ENCODE measurements around the gene SND1. TPM values are rescaled to one million over a fixed set of nuclear protein-coding genes. Genes with fewer than 3 reads are reported as not detected.

The SND1 gene
- total and polyA plus RNA-seq, 10 donors: 61.7 to 173 (median 116) TPM

GRCh38 chr7:127845522-127846214 lies 193.7 kb downstream of the SND1 start:
- DNase-seq: no peak
- H3K27ac ChIP-seq: peak overlapping the region in 1 of 8 donors; percentile 45
- peaks cover 0 to 62% (median 5%) of the 10 kb centered on the region in 6 donors for H3K36me3 ChIP-seq
- 77 to 94% (median 86%) methylated on average over 1 of the region's 1 CpG for WGBS, 5 donors
- H3K4me3 ChIP-seq: no peak overlapping the region
- H3K9me3 ChIP-seq: no peaks in the 10 kb centered on the region
- H3K4me1 ChIP-seq: peaks cover 0 to 21% (median 12%) of the 10 kb centered on the region in 6 donors
- no peaks in the 10 kb centered on the region for H3K27me3 ChIP-seq (replicated peaks in 1 of 7)
- TF ChIP-seq CTCF (IDR thresholded peaks at IDR 0.05 in 8 of 11, conservative IDR thresholded peaks at IDR 0.05 in 3 of 11) (no peak), POLR2AphosphoS5 (IDR thresholded peaks at IDR 0.05) (no peak), POLR2A (IDR thresholded peaks at IDR 0.05) (no peak)
- intact Hi-C loops (cut with DNase I; ENCODE audit: low total_unique reads): no loop called here

GRCh38 chr7:127847641-127848040 lies 195.6 kb downstream of the SND1 start:
- Histone ChIP-seq H3K4me1 (peaks cover 0 to 21% (median 12%) of the 10 kb centered on the region in 6 donors), H3K36me3 (peaks cover 0 to 62% (median 5%) of the 10 kb centered on the region in 6 donors), H3K4me3 (no peak overlapping the region), H3K27me3 (replicated peaks in 1 of 7) (no peaks in the 10 kb centered on the region), H3K9me3 (no peaks in the 10 kb centered on the region), H3K27ac (no peak overlapping the region)
- DNase-seq: no peak
- TF ChIP-seq POLR2A (IDR thresholded peaks at IDR 0.05): no peak
- TF ChIP-seq CTCF (IDR thresholded peaks at IDR 0.05 in 8 of 11, conservative IDR thresholded peaks at IDR 0.05 in 3 of 11): no peak
- no peak for TF ChIP-seq POLR2AphosphoS5 (IDR thresholded peaks at IDR 0.05)
- WGBS, 5 donors: 80 to 97% (median 92%) methylated on average over 3 of the region's 3 CpGs
- intact Hi-C loops (cut with DNase I; ENCODE audit: low total_unique reads): no loop called here

- 93 to 99% (median 97%) methylated on average over 2 of the region's 2 CpGs for WGBS, 5 donors
- peaks cover 0 to 21% (median 12%) of the 10 kb centered on the region in 6 donors for H3K4me1 ChIP-seq
- H3K4me3 ChIP-seq: no peak overlapping the region
- DNase-seq: no peak
- H3K9me3 ChIP-seq: no peaks in the 10 kb centered on the region
- TF ChIP-seq POLR2A (IDR thresholded peaks at IDR 0.05) (no peak), CTCF (IDR thresholded peaks at IDR 0.05 in 8 of 11, conservative IDR thresholded peaks at IDR 0.05 in 3 of 11) (no peak), POLR2AphosphoS5 (IDR thresholded peaks at IDR 0.05) (no peak)
- no peaks in the 10 kb centered on the region for H3K27me3 ChIP-seq (replicated peaks in 1 of 7)
- H3K36me3 ChIP-seq: peaks cover 0 to 60% (median 5%) of the 10 kb centered on the region in 6 donors
- intact Hi-C loops (cut with DNase I; ENCODE audit: low total_unique reads): no loop called here
- no peak overlapping the region for H3K27ac ChIP-seq
Observed at GRCh38 chr7:127848241-127848640, 196.2 kb downstream of the SND1 start.

GRCh38 chr7:127850195-127850594 lies 198.2 kb downstream of the SND1 start:
- WGBS, 5 donors: 68 to 83% (median 76%) methylated on average over 3 of the region's 3 CpGs
- Histone ChIP-seq H3K27ac (no peak overlapping the region), H3K27me3 (replicated peaks in 1 of 7) (no peaks in the 10 kb centered on the region), H3K4me1 (peaks cover 0 to 14% (median under 1%) of the 10 kb centered on the region in 6 donors), H3K36me3 (peaks cover 0 to 42% (median 5%) of the 10 kb centered on the region in 6 donors), H3K9me3 (no peaks in the 10 kb centered on the region), H3K4me3 (no peak overlapping the region)
- no peak for DNase-seq
- intact Hi-C loops (cut with DNase I; ENCODE audit: low total_unique reads): no loop called here
- TF ChIP-seq POLR2AphosphoS5 (IDR thresholded peaks at IDR 0.05) (no peak), POLR2A (IDR thresholded peaks at IDR 0.05) (no peak), CTCF (IDR thresholded peaks at IDR 0.05 in 8 of 11, conservative IDR thresholded peaks at IDR 0.05 in 3 of 11) (no peak)
